Testis (tissue), 3 donors: ENCODE results near the gene ARL4A. TPM values are rescaled to one million over a fixed set of nuclear protein-coding genes. Genes with fewer than 3 reads are reported as not detected.

Experiments used
- DNase-seq: peaks from one replicate; pipeline ENCODE4 v3.0.0-alpha.2; 2019
- H3K27ac ChIP-seq, 2 donors: fragments of 200-600 bp; sonication (generic); one replicate each; pipeline ENCODE4 v1.5.1; 2019
- H3K27me3 ChIP-seq: fragments of 200-600 bp; sonication (generic); one replicate; pipeline ENCODE4 v1.5.1; 2019
- H3K36me3 ChIP-seq: fragments of 200-600 bp; sonication (generic); one replicate; pipeline ENCODE4 v1.5.1; 2017; ENCODE audit warnings: low read depth; ENCODE audit errors: missing control alignments
- H3K4me1 ChIP-seq: fragments of 200-600 bp; sonication (generic); one replicate; pipeline ENCODE4 v1.5.1; 2019
- H3K4me3 ChIP-seq, 2 donors: fragments of 200-600 bp; sonication (generic); one replicate each; pipeline ENCODE4 v1.5.1; 2017 to 2019
- H3K9me3 ChIP-seq: fragments of 200-600 bp; sonication (generic); one replicate; pipeline ENCODE4 v1.5.1; 2017
- CTCF ChIP-seq, 3 experiments: fragments of 450-650 bp in 2 of 3; fragments of 200-600 bp in 1 of 3; sonication (generic) in 1 of 3; IDR thresholded peaks; one replicate each; pipeline ENCODE4 v1.5.1; 2016 to 2019; ENCODE audit warnings: antibody characterized with exemption in 3 of 3, mild to moderate bottlenecking in 2 of 3, moderate library complexity in 1 of 3
- POLR2A ChIP-seq: fragments of 450-650 bp; IDR thresholded peaks from one replicate; pipeline ENCODE4 v1.6.1; 2017; ENCODE audit warnings: antibody characterized with exemption, mild to moderate bottlenecking, moderate library complexity
- WGBS, 2 donors: methylation state at CpG; one replicate each; pipeline ENCODE4 v1.1.5; 2018; 5-methylcytosine and 5-hydroxymethylcytosine counted together
- intact Hi-C: fragments of 100-400 bp; cut with DNase I; formaldehyde crosslinking; loops from one replicate; pipeline ENCODE4 v1.15.1; 2023; ENCODE audit warnings: low total_unique reads
- polyA plus RNA-seq: library from polyadenylated mRNA; stranded (reverse); fragments of 350-450 nt; fragmentation: Illumina TruSeq; extraction: RNeasy Lipid Tissue Mini Kit (QIAGEN cat#74804); gene quantifications from one replicate; pipeline ENCODE4 v1.2.3, GENCODE V29; 2014; ENCODE audit warnings: low read depth, low replicate concordance; ENCODE audit not compliant: insufficient read depth
- total RNA-seq, 2 donors: library from RNA; depleted of rRNA; stranded (reverse); fragments of >200 nt; gene quantifications; one replicate each; pipeline ENCODE4 v1.2.3, GENCODE V29; 2016

Gene ARL4A
- total and polyA plus RNA-seq, 3 donors from 2014 or later, result 60.8 to 344 (median 153) TPM

- no peak for TF ChIP-seq CTCF (IDR thresholded peaks at IDR 0.05)
- no peak for TF ChIP-seq POLR2A
- 28 to 36% methylated on average over 7 of the region's 7 CpGs for WGBS, 2 donors
- Histone ChIP-seq H3K36me3 (no peaks in the 10 kb centered on the region), H3K4me3 (no peak overlapping the region), H3K9me3 (no peaks in the 10 kb centered on the region), H3K4me1 (no peaks in the 10 kb centered on the region), H3K27me3 (no peaks in the 10 kb centered on the region), H3K27ac (no peak overlapping the region)
- intact Hi-C loops, result no loop called here
- DNase-seq, result peak; percentile 80
Measured at GRCh38 chr7:12729112-12729511, 41.7 kb downstream of the ARL4A start.

GRCh38 chr7:12730523-12730922 lies 43.1 kb downstream of the ARL4A start:
- no peak for TF ChIP-seq POLR2A
- no peak for TF ChIP-seq CTCF (IDR thresholded peaks at IDR 0.05)
- Histone ChIP-seq H3K27me3 (no peaks in the 10 kb centered on the region), H3K4me1 (no peaks in the 10 kb centered on the region), H3K27ac (no peak overlapping the region), H3K9me3 (no peaks in the 10 kb centered on the region), H3K36me3 (no peaks in the 10 kb centered on the region), H3K4me3 (no peak overlapping the region)
- 41 to 69% methylated on average over 2 of the region's 2 CpGs for WGBS, 2 donors
- intact Hi-C loops, result no loop called here
- no peak for DNase-seq

GRCh38 chr7:12731214-12731656 lies 43.8 kb downstream of the ARL4A start:
- no peak overlapping the region for H3K27ac ChIP-seq
- no peak for DNase-seq
- 93 to 94% methylated on average over 1 of the region's 1 CpG for WGBS, 2 donors
- H3K4me1 ChIP-seq, result no peaks in the 10 kb centered on the region
- TF ChIP-seq CTCF (IDR thresholded peaks at IDR 0.05), result no peak
- TF ChIP-seq POLR2A, result no peak
- no peak overlapping the region for H3K4me3 ChIP-seq
- H3K9me3 ChIP-seq, result no peaks in the 10 kb centered on the region
- intact Hi-C loops, result no loop called here
- no peaks in the 10 kb centered on the region for H3K36me3 ChIP-seq
- no peaks in the 10 kb centered on the region for H3K27me3 ChIP-seq

GRCh38 chr7:12731775-12732174 lies 44.3 kb downstream of the ARL4A start:
- Histone ChIP-seq H3K4me1 (no peaks in the 10 kb centered on the region), H3K4me3 (no peak overlapping the region), H3K27ac (no peak overlapping the region), H3K27me3 (no peaks in the 10 kb centered on the region), H3K9me3 (no peaks in the 10 kb centered on the region), H3K36me3 (no peaks in the 10 kb centered on the region)
- 92 to 97% methylated on average over 2 of the region's 2 CpGs for WGBS, 2 donors
- DNase-seq, result no peak
- TF ChIP-seq CTCF (IDR thresholded peaks at IDR 0.05), result no peak
- no peak for TF ChIP-seq POLR2A
- intact Hi-C loops, result no loop called here

- no peak overlapping the region for H3K27ac ChIP-seq
- no peaks in the 10 kb centered on the region for H3K4me1 ChIP-seq
- H3K9me3 ChIP-seq, result no peaks in the 10 kb centered on the region
- no peaks in the 10 kb centered on the region for H3K36me3 ChIP-seq
- DNase-seq, result no peak
- intact Hi-C loops, result no loop called here
- TF ChIP-seq CTCF (IDR thresholded peaks at IDR 0.05) (no peak), POLR2A (no peak)
- no peak overlapping the region for H3K4me3 ChIP-seq
- no peaks in the 10 kb centered on the region for H3K27me3 ChIP-seq
- WGBS, 2 donors, result 90 to 96% methylated on average over 1 of the region's 1 CpG
Measured at GRCh38 chr7:12732428-12732827, 45.0 kb downstream of the ARL4A start.
